HUES6 (cell line): Measurements from ENCODE around the gene ENOX2.
"Not testable (repeated sequence)": the region's sequence is repeated elsewhere in the genome, so short reads cannot be mapped to it uniquely, and the experiment has no call there.

Experiments used
- H3K27ac ChIP-seq: 2 replicates; pipeline ENCODE4 v1.7.0; 2013; ENCODE audit warnings: low read depth, mild to moderate bottlenecking, low read length, inconsistent platforms
- H3K27me3 ChIP-seq: 2 replicates; pipeline ENCODE4 v1.6.1; 2013; ENCODE audit warnings: low read length; ENCODE audit not compliant: control insufficient read depth, insufficient read depth
- H3K36me3 ChIP-seq: 2 replicates; pipeline ENCODE4 v1.6.1; 2013; ENCODE audit warnings: low read length; ENCODE audit not compliant: control insufficient read depth, insufficient read depth
- H3K4me1 ChIP-seq: 2 replicates; pipeline ENCODE4 v1.6.1; 2013; ENCODE audit warnings: low read length; ENCODE audit not compliant: control insufficient read depth, insufficient read depth
- H3K4me3 ChIP-seq: 2 replicates; pipeline ENCODE4 v1.5.1; 2013; ENCODE audit warnings: low read depth, low read length
- H3K9ac ChIP-seq: one replicate; pipeline ENCODE4 v1.6.1; 2013; ENCODE audit warnings: mild to moderate bottlenecking, low read length
- H3K9me3 ChIP-seq: 2 replicates; pipeline ENCODE4 v1.6.1; 2013; ENCODE audit warnings: low read depth, low read length; ENCODE audit not compliant: control insufficient read depth, insufficient read depth

ENOX2 gene

GRCh38 chrX:130725519-130725918 lies 177.5 kb downstream of the ENOX2 start:
- Histone ChIP-seq H3K4me1 (no peaks in the 10 kb centered on the region), H3K36me3 (no peaks in the 10 kb centered on the region), H3K27ac (no peak overlapping the region), H3K9ac (no peak overlapping the region), H3K4me3 (no peak overlapping the region), H3K27me3 (peaks cover 8% of the 10 kb centered on the region; the same call in 1 of the 2 replicates), H3K9me3 (peaks cover 22% of the 10 kb centered on the region)

- peaks cover 27% of the 10 kb centered on the region for H3K4me1 ChIP-seq
- no peak overlapping the region for H3K27ac ChIP-seq
- no peak overlapping the region for H3K9ac ChIP-seq
- no peaks in the 10 kb centered on the region for H3K9me3 ChIP-seq
- H3K27me3 ChIP-seq, result peaks cover 6% of the 10 kb centered on the region; the same call in 1 of the 2 replicates
- H3K36me3 ChIP-seq, result no peaks in the 10 kb centered on the region
- no peak overlapping the region for H3K4me3 ChIP-seq
Observed at GRCh38 chrX:130719413-130719812, 183.6 kb downstream of the ENOX2 start.

GRCh38 chrX:130718137-130718536 lies 184.9 kb downstream of the ENOX2 start:
- no peaks in the 10 kb centered on the region for H3K36me3 ChIP-seq
- H3K4me1 ChIP-seq, result peaks cover 36% of the 10 kb centered on the region
- H3K27me3 ChIP-seq, result peaks cover 4% of the 10 kb centered on the region; the same call in 1 of the 2 replicates
- H3K27ac ChIP-seq, result no peak overlapping the region
- H3K9me3 ChIP-seq, result no peaks in the 10 kb centered on the region
- H3K4me3 ChIP-seq, result 0 out of 2 replicates have a peak overlapping the region, but pooled peaks have one; percentile 13
- H3K9ac ChIP-seq, result no peak overlapping the region

- Histone ChIP-seq H3K4me3 (no peak overlapping the region), H3K36me3 (no peaks in the 10 kb centered on the region)
Observed at GRCh38 chrX:130716781-130717413, 186.1 kb downstream of the ENOX2 start.

GRCh38 chrX:130716346-130716745 lies 186.7 kb downstream of the ENOX2 start:
- Histone ChIP-seq H3K27ac (no peak overlapping the region), H3K9me3 (no peaks in the 10 kb centered on the region), H3K9ac (no peak overlapping the region), H3K4me1 (peaks cover 40% of the 10 kb centered on the region), H3K36me3 (no peaks in the 10 kb centered on the region), H3K4me3 (no peak overlapping the region), H3K27me3 (peaks cover 2% of the 10 kb centered on the region; the same call in 1 of the 2 replicates)

More at GRCh38 chrX:130716781-130717413, 186.1 kb downstream of the ENOX2 start:
- Histone ChIP-seq H3K4me1 (peaks cover 40% of the 10 kb centered on the region), H3K9me3 (no peaks in the 10 kb centered on the region), H3K27me3 (peaks cover 4% of the 10 kb centered on the region; the same call in 1 of the 2 replicates), H3K9ac (no peak overlapping the region), H3K27ac (no peak overlapping the region)

GRCh38 chrX:130715299-130715698 lies 187.7 kb downstream of the ENOX2 start:
- Histone ChIP-seq H3K36me3 (no peaks in the 10 kb centered on the region), H3K9me3 (no peaks in the 10 kb centered on the region), H3K27ac (no peak overlapping the region), H3K27me3 (no peaks in the 10 kb centered on the region; the same call in 1 of the 2 replicates), H3K4me1 (peaks cover 40% of the 10 kb centered on the region), H3K9ac (no peak overlapping the region), H3K4me3 (no peak overlapping the region)

- Histone ChIP-seq H3K4me1 (peaks cover 39% of the 10 kb centered on the region), H3K9ac (no peak overlapping the region), H3K36me3 (no peaks in the 10 kb centered on the region), H3K27ac (no peak overlapping the region), H3K4me3 (no peak overlapping the region), H3K9me3 (no peaks in the 10 kb centered on the region), H3K27me3 (no peaks in the 10 kb centered on the region; the same call in 1 of the 2 replicates)
Observed at GRCh38 chrX:130714665-130715064, 188.3 kb downstream of the ENOX2 start.

GRCh38 chrX:130714135-130714534 lies 188.9 kb downstream of the ENOX2 start:
- H3K27ac ChIP-seq, result no peak overlapping the region
- H3K4me1 ChIP-seq, result peaks cover 34% of the 10 kb centered on the region
- no peaks in the 10 kb centered on the region for H3K9me3 ChIP-seq
- no peak overlapping the region for H3K4me3 ChIP-seq
- no peak overlapping the region for H3K9ac ChIP-seq
- no peaks in the 10 kb centered on the region; the same call in 1 of the 2 replicates for H3K27me3 ChIP-seq
- H3K36me3 ChIP-seq, result no peaks in the 10 kb centered on the region

GRCh38 chrX:130709178-130709577 lies 193.8 kb downstream of the ENOX2 start:
- H3K27ac ChIP-seq, H3K4me3 ChIP-seq, H3K27me3 ChIP-seq, H3K9me3 ChIP-seq, H3K36me3 ChIP-seq, H3K9ac ChIP-seq: not testable (repeated sequence)
- peaks cover 13% of the 10 kb centered on the region; the same call in 1 of the 2 replicates for H3K4me1 ChIP-seq

GRCh38 chrX:130705591-130705990 lies 197.4 kb downstream of the ENOX2 start:
- Histone ChIP-seq H3K9me3 (no peaks in the 10 kb centered on the region), H3K4me1 (no peaks in the 10 kb centered on the region), H3K36me3 (no peaks in the 10 kb centered on the region), H3K27ac (no peak overlapping the region), H3K27me3 (no peaks in the 10 kb centered on the region; the same call in 1 of the 2 replicates), H3K9ac (no peak overlapping the region), H3K4me3 (no peak overlapping the region)

- Histone ChIP-seq H3K36me3 (no peaks in the 10 kb centered on the region), H3K4me3 (no peak overlapping the region), H3K27ac (no peak overlapping the region), H3K9ac (no peak overlapping the region), H3K9me3 (no peaks in the 10 kb centered on the region), H3K27me3 (no peaks in the 10 kb centered on the region; the same call in 1 of the 2 replicates), H3K4me1 (no peaks in the 10 kb centered on the region)
Observed at GRCh38 chrX:130704053-130705038, 198.7 kb downstream of the ENOX2 start.
